ENCODE results near the gene ANK3. TPM values are rescaled to one million over a fixed set of nuclear protein-coding genes. Genes with fewer than 3 reads are reported as not detected.

Gene ANK3
- total RNA-seq, 2 donors from 2014 or later = 65.0 to 79.5 TPM

- Mint-ChIP-seq H3K27ac (no peak overlapping the region), H3K27me3 (ENCODE audit: insufficient read depth) (no peaks in the 10 kb centered on the region), H3K9me3 (no peaks in the 10 kb centered on the region), H3K4me1 (no peaks in the 10 kb centered on the region), H3K4me3 (no peak overlapping the region), H3K36me3 (ENCODE audit: low read depth) (no peaks in the 10 kb centered on the region)
- 96% methylated on average over 3 of the region's 3 CpGs; no CpG with 5 or more reads in 1 of the 2 experiments for WGBS, 2 experiments (ENCODE audit: insufficient coverage in 1 of 2, insufficient read length in 1 of 2)
- Histone ChIP-seq H3K9me3 (ENCODE audit: control insufficient read depth, low read length) (no peaks in the 10 kb centered on the region), H3K27ac (ENCODE audit: low read depth, low read length) (no peak overlapping the region), H3K36me3 (ENCODE audit: control insufficient read depth, insufficient read depth, low read length) (no peaks in the 10 kb centered on the region), H3K27me3 (ENCODE audit: control insufficient read depth, insufficient read depth, low read length, poor library complexity, severe bottlenecking) (no peaks in the 10 kb centered on the region), H3K4me1 (ENCODE audit: control insufficient read depth, insufficient read depth, low read length) (no peaks in the 10 kb centered on the region), H3K9ac (ENCODE audit: extremely low read depth, low read length, poor library complexity, severe bottlenecking) (no peak overlapping the region), H3K4me3 (ENCODE audit: low read length) (no peak overlapping the region)
- DNase-seq = no peak
- no peak for TF ChIP-seq CTCF (conservative IDR thresholded peaks at IDR 0.05)
These were observed 391.7 kb downstream of the ANK3 start for GRCh38 chr10:59997827-59998525.

DNA sequence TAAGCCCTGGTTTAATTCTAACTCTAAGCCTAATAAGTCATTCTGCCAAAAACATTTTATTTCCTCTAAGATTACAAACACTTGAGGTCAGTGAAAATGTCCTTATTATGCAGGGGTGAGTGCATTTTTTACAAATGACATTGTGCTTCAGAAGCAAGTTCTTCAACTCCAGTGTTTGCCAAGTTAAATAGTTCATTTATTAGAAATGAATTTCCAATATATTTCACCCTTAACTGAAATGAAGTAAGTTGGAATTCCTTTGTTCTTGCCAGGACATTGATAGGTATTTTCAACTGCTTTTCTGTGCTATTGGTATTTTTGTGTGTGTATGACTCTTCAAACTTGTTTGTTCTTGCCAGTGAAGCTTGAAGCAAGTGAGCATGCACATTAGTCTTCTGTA is 393.8 kb downstream of the ANK3 start:
- no peak for DNase-seq
- no peaks in the 10 kb centered on the region for H3K36me3 Mint-ChIP-seq (ENCODE audit: low read depth)
- H3K27ac ChIP-seq (ENCODE audit: low read depth, low read length) = no peak overlapping the region
- H3K27ac Mint-ChIP-seq = no peak overlapping the region
- no peaks in the 10 kb centered on the region for H3K36me3 ChIP-seq (ENCODE audit: control insufficient read depth, insufficient read depth, low read length)
- H3K9ac ChIP-seq (ENCODE audit: extremely low read depth, low read length, poor library complexity, severe bottlenecking) = no peak overlapping the region
- H3K27me3 Mint-ChIP-seq (ENCODE audit: insufficient read depth) = no peaks in the 10 kb centered on the region
- no peaks in the 10 kb centered on the region for H3K4me1 ChIP-seq (ENCODE audit: control insufficient read depth, insufficient read depth, low read length)
- H3K4me3 Mint-ChIP-seq = no peak overlapping the region
- peaks cover 4% of the 10 kb centered on the region for H3K4me1 Mint-ChIP-seq
- H3K27me3 ChIP-seq (ENCODE audit: control insufficient read depth, insufficient read depth, low read length, poor library complexity, severe bottlenecking) = no peaks in the 10 kb centered on the region
- H3K4me3 ChIP-seq (ENCODE audit: low read length) = no peak overlapping the region
- H3K9me3 ChIP-seq (ENCODE audit: control insufficient read depth, low read length) = no peaks in the 10 kb centered on the region
- no peaks in the 10 kb centered on the region for H3K9me3 Mint-ChIP-seq
- TF ChIP-seq CTCF (conservative IDR thresholded peaks at IDR 0.05) = no peak

GRCh38 chr10:59993931-59994330 is 395.7 kb downstream of the ANK3 start:
- Histone ChIP-seq H3K9ac (ENCODE audit: extremely low read depth, low read length, poor library complexity, severe bottlenecking) (no peak overlapping the region), H3K9me3 (ENCODE audit: control insufficient read depth, low read length) (no peaks in the 10 kb centered on the region), H3K4me3 (ENCODE audit: low read length) (no peak overlapping the region), H3K36me3 (ENCODE audit: control insufficient read depth, insufficient read depth, low read length) (no peaks in the 10 kb centered on the region), H3K27ac (ENCODE audit: low read depth, low read length) (no peak overlapping the region), H3K27me3 (ENCODE audit: control insufficient read depth, insufficient read depth, low read length, poor library complexity, severe bottlenecking) (no peaks in the 10 kb centered on the region), H3K4me1 (ENCODE audit: control insufficient read depth, insufficient read depth, low read length) (no peaks in the 10 kb centered on the region)
- Mint-ChIP-seq H3K36me3 (ENCODE audit: low read depth) (no peaks in the 10 kb centered on the region), H3K9me3 (no peaks in the 10 kb centered on the region), H3K27me3 (ENCODE audit: insufficient read depth) (no peaks in the 10 kb centered on the region), H3K27ac (no peak overlapping the region), H3K4me1 (peaks cover 4% of the 10 kb centered on the region), H3K4me3 (no peak overlapping the region)
- TF ChIP-seq CTCF (conservative IDR thresholded peaks at IDR 0.05) = no peak
- 95 to 100% methylated on average over 1 of the region's 1 CpG for WGBS, 2 experiments (ENCODE audit: insufficient coverage in 1 of 2, insufficient read length in 1 of 2)
- no peak for DNase-seq
